NCI-H2029 treated with DMSO at 0.1 percent for 48 hours (cell line): ENCODE data around the gene ZNF354C.

Experiments
- DNase-seq: peaks from one replicate; lab custom pipeline; 2025; lab: John Stamatoyannopoulos, UW

The ZNF354C gene

GRCh38 chr5:179127136-179128040 lies 67.2 kb downstream of the ZNF354C start:
- no peak for DNase-seq

- DNase-seq = no peak
Measured at GRCh38 chr5:179128041-179128365, 67.8 kb downstream of the ZNF354C start.

GRCh38 chr5:179128976-179129375 lies 68.8 kb downstream of the ZNF354C start:
- no peak for DNase-seq

- DNase-seq = no peak
Measured at GRCh38 chr5:179129607-179130071, 69.5 kb downstream of the ZNF354C start.

- no peak for DNase-seq
Measured at GRCh38 chr5:179130101-179130681, 70.0 kb downstream of the ZNF354C start.

- DNase-seq = no peak
Measured at GRCh38 chr5:179131321-179131835, 71.2 kb downstream of the ZNF354C start.

GRCh38 chr5:179131886-179132585 lies 71.9 kb downstream of the ZNF354C start:
- DNase-seq = no peak

- no peak for DNase-seq
Measured at GRCh38 chr5:179132586-179133355, 72.6 kb downstream of the ZNF354C start.
